Dendritic cell treated with granulocyte-macrophage colony-stimulating factor and Interleukin-4, amounts not matched to agents 40 ng/mL and 50 ng/mL, for 4 days (primary cell): ENCODE results near the gene PHTF1.
A peak's percentile ranks its signal among the peaks of the same experiment; 100 is the strongest.

Source experiments
- H3K27ac Mint-ChIP-seq: one replicate; pipeline ENCODE4 v1.8.0; 2022; ENCODE audit warnings: mild to moderate bottlenecking, mixed read lengths
- H3K27me3 Mint-ChIP-seq: one replicate; pipeline ENCODE4 v1.8.0; 2022; ENCODE audit warnings: mild to moderate bottlenecking, mixed read lengths
- H3K36me3 Mint-ChIP-seq: one replicate; pipeline ENCODE4 v1.8.0; 2022; ENCODE audit warnings: low read depth, mixed read lengths
- H3K4me1 Mint-ChIP-seq: one replicate; pipeline ENCODE4 v1.8.0; 2022; ENCODE audit warnings: low read depth, mixed read lengths
- H3K4me3 Mint-ChIP-seq: one replicate; pipeline ENCODE4 v1.8.0; 2022; ENCODE audit warnings: mild to moderate bottlenecking, moderate library complexity, mixed read lengths
- H3K9me3 Mint-ChIP-seq: one replicate; pipeline ENCODE4 v1.8.0; 2022; ENCODE audit warnings: mixed read lengths
- intact Hi-C: fragments of 100-400 bp; cut with micrococcal nuclease; formaldehyde crosslinking; loops from one replicate; pipeline ENCODE4 v1.15.0; 2022

Gene PHTF1

DNA sequence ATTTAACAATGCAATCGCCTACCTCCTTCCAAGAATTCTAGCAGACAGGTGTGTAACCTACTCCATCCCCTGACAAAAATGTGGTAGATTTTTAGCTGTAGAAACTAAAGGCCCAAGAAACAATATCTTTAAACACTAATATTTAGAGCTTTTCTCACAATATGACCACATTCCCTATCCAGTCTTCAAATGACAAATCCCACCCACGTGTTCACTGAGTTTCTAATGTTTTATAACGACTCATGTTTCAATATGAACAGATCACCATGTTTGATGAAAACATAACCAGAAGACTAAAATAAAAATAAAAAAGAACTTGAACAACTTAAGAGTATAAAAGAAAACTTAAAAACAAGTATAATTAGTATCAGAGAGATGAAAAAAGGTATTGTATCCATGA lies 28.4 kb upstream of the PHTF1 start:
- Mint-ChIP-seq H3K27me3 (no peaks in the 10 kb centered on the region), H3K27ac (no peak overlapping the region), H3K9me3 (no peaks in the 10 kb centered on the region), H3K4me3 (no peak overlapping the region), H3K4me1 (peaks cover 54% of the 10 kb centered on the region), H3K36me3 (peaks cover 46% of the 10 kb centered on the region)
- intact Hi-C loops = no loop called here

DNA sequence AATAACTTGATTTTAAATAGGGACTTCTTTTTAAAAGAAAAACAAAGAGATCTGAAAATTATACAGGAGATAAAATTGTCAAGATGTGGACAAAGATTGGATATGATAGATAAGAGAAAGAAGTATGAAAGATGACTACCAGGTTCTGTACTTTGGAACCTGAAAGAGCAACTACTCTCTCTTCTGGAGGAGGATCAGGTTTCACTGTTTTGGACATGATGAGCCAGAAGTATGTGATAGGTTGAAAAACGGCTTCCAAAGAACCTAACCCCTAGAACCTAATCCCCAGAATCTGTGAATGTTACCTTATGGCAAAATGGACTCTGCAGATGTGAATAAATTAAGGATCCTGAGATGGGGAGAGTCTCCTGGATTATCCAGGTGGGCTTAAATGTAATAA lies 26.8 kb upstream of the PHTF1 start:
- intact Hi-C loops = no loop called here
- H3K27me3 Mint-ChIP-seq = no peaks in the 10 kb centered on the region
- peaks cover 40% of the 10 kb centered on the region for H3K4me1 Mint-ChIP-seq
- peaks cover 36% of the 10 kb centered on the region for H3K36me3 Mint-ChIP-seq
- no peak overlapping the region for H3K4me3 Mint-ChIP-seq
- H3K27ac Mint-ChIP-seq = peak overlapping the region; percentile 5
- H3K9me3 Mint-ChIP-seq = no peaks in the 10 kb centered on the region

DNA sequence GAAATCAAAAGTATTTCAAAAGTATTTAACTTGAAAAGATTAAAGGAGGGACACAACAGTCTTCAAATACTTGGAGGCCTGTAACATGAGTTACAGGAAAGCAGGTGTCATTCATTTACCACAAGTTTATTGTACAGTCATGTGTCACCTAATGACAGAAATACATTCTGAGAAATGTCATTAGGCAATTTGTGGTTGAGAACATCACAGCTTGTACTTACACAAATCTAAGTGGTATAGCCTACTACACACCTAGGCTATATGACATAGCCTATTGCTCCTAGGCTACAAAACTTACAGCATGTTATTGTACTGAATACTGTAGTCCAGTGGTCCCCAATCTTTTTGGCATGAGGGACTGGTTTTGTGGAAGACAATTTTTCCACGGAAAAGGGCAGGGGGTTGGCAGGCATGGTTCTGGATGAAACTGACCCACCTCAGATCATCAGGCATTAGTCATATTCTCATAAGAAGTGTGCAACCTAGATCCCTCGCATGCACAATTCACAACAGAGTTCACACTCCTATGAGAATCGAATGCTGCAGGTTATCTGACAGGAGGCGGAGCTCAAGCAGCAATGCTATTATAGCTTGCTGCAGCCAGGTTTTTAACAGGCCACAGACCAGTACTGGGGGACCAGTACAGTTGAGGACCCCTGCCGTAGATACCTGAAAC lies 25.0 kb upstream of the PHTF1 start:
- Mint-ChIP-seq H3K4me1 (peaks cover 27% of the 10 kb centered on the region), H3K27ac (no peak overlapping the region), H3K9me3 (no peaks in the 10 kb centered on the region), H3K36me3 (peaks cover 19% of the 10 kb centered on the region), H3K27me3 (no peaks in the 10 kb centered on the region), H3K4me3 (no peak overlapping the region)
- intact Hi-C loops = no loop called here

DNA sequence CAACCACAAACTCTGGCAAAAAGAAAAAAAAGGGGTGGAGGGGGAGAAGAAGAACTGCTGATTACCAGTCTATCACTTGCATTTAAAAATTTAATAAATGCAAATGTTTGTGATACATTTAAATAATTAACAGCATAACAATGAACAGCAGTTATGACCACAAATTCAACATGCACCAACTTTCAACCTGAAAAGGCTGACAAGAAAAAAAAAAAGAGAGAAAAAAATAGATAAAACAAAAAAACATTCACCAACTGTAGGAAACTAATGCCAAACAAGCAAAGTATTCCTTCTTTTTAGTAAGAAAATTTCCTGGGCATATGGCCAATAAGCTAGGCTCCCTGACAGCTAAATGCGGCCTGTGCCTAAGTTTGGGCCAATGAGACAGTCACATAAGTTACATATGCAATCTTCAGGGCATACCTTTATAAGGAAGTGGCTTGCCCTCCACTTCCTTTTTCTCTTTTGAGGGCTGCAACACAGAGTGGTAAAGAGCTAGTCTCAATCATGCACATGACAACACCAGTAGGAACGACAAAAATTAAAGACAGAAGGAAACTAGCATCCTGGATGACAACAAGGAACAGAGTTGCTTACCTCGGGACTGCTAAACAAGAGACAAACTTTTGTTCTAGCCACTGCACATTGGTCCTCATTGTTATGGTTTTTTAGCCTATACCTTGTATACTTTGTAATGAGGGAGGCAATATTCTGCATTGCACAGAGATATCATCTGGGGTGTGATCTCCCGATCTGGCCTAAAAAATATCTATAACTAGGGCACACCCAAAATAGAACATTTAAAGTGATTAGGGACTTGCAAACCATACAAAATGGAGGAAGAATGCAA lies 24.2 kb upstream of the PHTF1 start:
- H3K4me3 Mint-ChIP-seq = no peak overlapping the region
- H3K4me1 Mint-ChIP-seq = peaks cover 22% of the 10 kb centered on the region
- no peak overlapping the region for H3K27ac Mint-ChIP-seq
- no peaks in the 10 kb centered on the region for H3K9me3 Mint-ChIP-seq
- H3K36me3 Mint-ChIP-seq = peaks cover 21% of the 10 kb centered on the region
- intact Hi-C loops = no loop called here
- H3K27me3 Mint-ChIP-seq = no peaks in the 10 kb centered on the region

DNA sequence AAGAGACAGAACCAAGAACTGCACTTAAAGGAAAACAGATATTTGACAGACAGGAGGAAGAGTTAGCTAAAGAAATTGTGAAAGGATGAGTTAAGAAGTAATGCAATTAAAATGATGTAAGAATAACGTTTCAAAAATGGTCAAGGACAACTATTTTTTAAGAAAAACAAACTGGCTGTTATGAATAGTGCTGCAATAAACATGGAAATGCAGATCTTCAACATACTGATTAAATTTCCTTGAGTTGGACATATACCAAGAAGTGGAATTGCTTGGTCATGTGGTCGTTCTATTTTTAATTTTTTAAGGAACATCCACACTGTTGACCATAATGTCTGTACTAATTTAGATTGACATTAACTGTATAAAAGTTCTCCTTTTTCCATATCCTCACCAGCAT lies 23.1 kb upstream of the PHTF1 start:
- H3K27me3 Mint-ChIP-seq = no peaks in the 10 kb centered on the region
- no peak overlapping the region for H3K27ac Mint-ChIP-seq

DNA sequence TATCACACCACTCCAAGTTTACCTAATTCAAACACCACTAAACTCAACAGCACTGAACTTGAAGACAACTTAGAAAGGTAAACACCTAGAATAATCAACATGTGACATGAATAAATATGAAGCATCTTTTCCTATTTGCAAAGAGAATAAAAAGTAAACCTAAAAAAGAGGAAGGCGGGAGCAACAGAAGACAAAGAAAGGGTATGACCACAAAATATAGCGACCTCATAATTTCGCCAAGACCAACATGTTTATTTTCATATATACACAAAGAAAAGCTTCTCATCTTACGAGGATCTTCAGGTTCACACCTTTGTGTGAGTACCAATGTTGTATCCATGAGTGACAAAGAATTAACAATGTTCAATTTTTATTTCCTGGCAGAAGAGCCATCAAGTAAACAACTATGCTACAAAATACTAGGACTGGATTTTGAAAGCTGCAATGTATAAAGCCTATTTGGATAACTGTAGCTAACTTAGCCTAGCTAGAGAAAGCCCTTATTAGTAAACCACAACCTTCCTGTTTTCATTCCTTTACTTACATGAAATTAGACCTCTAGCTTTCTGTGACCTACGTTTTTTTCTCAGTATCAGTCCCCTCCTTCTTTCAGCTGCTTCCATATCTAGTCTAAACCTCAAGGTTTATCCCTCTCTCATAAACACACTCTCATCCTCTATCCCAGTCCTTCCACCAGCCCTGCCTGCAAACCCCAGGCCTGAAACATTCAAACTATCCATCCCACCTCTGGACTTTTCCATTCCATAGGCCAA lies 21.3 kb upstream of the PHTF1 start:
- Mint-ChIP-seq H3K9me3 (no peaks in the 10 kb centered on the region), H3K36me3 (peaks cover 22% of the 10 kb centered on the region), H3K4me1 (peaks cover 10% of the 10 kb centered on the region), H3K4me3 (no peak overlapping the region), H3K27ac (no peak overlapping the region), H3K27me3 (no peaks in the 10 kb centered on the region)
- intact Hi-C loops = loop anchor here (2.0 kb wide), 1 partner anchor 14 kb away; no protein-coding TSS in a partner anchor

More for the DNA sequence above, 23.1 kb upstream of the PHTF1 start:
- H3K36me3 Mint-ChIP-seq = peaks cover 18% of the 10 kb centered on the region
- H3K9me3 Mint-ChIP-seq = no peaks in the 10 kb centered on the region
- peaks cover 18% of the 10 kb centered on the region for H3K4me1 Mint-ChIP-seq
- intact Hi-C loops = no loop called here
- H3K4me3 Mint-ChIP-seq = no peak overlapping the region

DNA sequence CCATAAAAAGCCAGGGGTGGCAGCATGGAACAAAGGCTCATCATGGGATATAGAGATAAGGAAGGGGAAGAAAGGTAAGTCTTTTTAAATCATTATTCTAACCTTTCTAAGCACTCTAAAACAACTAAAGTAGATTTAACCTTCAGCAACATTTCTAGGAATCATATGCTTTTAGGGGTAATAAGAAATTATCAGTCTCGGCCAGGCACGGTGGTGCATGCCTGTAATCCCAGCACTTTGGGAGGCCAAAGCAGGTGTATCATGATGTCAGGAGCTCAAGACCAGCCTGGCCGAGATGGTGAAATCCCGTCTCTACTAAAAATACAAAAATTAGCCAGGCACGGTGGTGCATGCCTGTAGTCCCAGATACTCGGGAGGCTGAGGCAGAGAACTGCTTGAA lies 20.3 kb upstream of the PHTF1 start:
- Mint-ChIP-seq H3K4me1 (peaks cover 8% of the 10 kb centered on the region), H3K9me3 (no peaks in the 10 kb centered on the region), H3K4me3 (no peak overlapping the region), H3K27ac (no peak overlapping the region), H3K36me3 (peaks cover 31% of the 10 kb centered on the region), H3K27me3 (no peaks in the 10 kb centered on the region)
- intact Hi-C loops = no loop called here

DNA sequence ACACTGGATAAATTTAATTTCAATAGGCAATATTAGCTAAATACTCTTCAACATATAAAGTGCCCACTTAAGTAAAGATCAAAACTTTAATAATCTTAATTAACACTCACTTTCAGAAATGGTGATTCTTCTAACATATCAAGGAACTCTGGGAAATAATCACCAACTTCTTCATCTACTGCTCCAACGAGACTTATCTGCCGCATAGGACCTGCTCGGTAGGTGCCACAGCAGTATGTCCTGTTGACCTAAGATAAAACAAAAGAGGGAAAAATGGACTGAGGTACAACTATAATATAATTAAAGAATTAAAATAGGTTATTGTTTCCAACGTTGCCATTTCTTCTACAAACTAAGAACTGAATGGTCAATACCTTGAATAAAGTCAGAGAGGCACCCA lies 18.3 kb upstream of the PHTF1 start:
- intact Hi-C loops = no loop called here

DNA sequence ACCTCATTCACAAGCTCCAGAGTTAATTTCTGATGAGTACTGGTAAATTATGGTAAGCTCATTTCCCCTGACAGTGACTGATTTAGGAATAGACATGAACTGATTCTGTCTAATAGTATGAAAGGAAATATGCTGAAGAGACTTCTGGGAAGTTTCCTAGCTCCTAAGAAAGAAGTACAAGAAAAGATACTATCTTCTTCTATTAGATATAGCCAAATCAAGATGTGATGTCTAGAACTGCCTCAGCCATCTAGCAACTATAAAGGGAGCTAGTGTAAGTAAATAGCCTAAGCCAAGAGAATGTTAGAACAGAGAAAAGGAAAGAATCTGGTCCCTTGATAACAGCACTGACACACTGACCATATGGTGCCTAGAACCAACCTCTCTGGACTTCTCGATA lies 10.7 kb upstream of the PHTF1 start:
- H3K4me3 Mint-ChIP-seq = no peak overlapping the region
- peaks cover 7% of the 10 kb centered on the region for H3K4me1 Mint-ChIP-seq
- H3K36me3 Mint-ChIP-seq = peaks cover 83% of the 10 kb centered on the region
- intact Hi-C loops = no loop called here
- no peaks in the 10 kb centered on the region for H3K9me3 Mint-ChIP-seq
- H3K27me3 Mint-ChIP-seq = no peaks in the 10 kb centered on the region
- no peak overlapping the region for H3K27ac Mint-ChIP-seq

More for the DNA sequence above, 18.3 kb upstream of the PHTF1 start:
- H3K4me1 Mint-ChIP-seq = peaks cover 5% of the 10 kb centered on the region
- H3K27ac Mint-ChIP-seq = no peak overlapping the region
- no peaks in the 10 kb centered on the region for H3K27me3 Mint-ChIP-seq
- no peaks in the 10 kb centered on the region for H3K9me3 Mint-ChIP-seq
- peaks cover 51% of the 10 kb centered on the region for H3K36me3 Mint-ChIP-seq
- H3K4me3 Mint-ChIP-seq = no peak overlapping the region

DNA sequence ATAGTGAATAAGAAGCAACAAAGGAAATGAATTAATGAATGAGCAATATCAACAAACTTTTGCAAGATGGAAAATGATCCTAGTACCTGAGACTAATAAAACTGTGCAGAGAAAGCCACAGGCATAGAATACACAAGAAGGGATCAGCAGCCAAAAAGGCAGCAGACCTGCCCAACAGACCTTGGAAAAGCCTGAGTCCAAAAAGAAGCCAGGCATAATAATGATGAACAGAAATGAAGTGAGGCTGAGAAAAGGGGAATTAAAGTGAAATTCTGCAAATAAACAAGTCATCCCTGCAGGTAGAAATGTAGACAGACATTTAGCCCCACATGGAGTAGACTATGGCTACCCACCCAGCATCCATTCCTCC lies 10.3 kb upstream of the PHTF1 start:
- peaks cover 78% of the 10 kb centered on the region for H3K36me3 Mint-ChIP-seq

DNA sequence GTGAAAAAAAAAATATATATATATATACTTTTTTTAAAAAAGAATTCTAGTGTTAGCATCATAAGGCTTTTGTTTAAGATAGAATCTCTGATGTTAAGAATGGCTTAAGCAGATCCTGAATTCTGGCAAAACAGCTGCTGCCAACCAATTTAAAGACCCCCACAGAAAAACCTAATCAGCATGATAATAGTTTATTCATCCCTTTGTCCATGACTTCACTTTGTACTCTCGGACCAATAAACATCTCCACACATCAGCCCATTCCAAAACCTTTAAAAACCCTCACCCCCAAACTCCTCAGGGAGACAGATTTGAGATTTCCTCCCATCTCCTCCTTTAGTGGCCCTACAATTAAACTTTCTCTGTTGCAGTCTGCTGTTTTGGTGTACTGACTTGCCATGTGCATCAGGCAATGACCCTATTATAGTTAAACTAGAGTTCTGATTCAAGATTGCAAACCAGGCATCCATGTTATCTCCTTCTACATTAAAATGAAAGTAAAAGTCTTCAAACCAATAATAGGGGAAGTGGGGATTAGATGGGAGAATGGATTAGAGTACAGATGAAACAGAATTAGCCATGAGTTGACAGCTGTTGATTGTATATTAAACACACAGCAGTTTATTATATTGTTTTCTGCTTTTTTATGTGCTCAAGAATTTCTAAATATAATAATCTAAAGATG lies 9.8 kb upstream of the PHTF1 start:
- intact Hi-C loops = no loop called here
- Mint-ChIP-seq H3K36me3 (peaks cover 76% of the 10 kb centered on the region), H3K27ac (peak overlapping the region; percentile 13), H3K27me3 (no peaks in the 10 kb centered on the region), H3K9me3 (no peaks in the 10 kb centered on the region), H3K4me1 (peaks cover 7% of the 10 kb centered on the region), H3K4me3 (no peak overlapping the region)

More for the DNA sequence above, 10.3 kb upstream of the PHTF1 start:
- H3K4me1 Mint-ChIP-seq = peaks cover 7% of the 10 kb centered on the region
- no peak overlapping the region for H3K27ac Mint-ChIP-seq
- H3K27me3 Mint-ChIP-seq = no peaks in the 10 kb centered on the region
- intact Hi-C loops = no loop called here
- no peaks in the 10 kb centered on the region for H3K9me3 Mint-ChIP-seq
- H3K4me3 Mint-ChIP-seq = no peak overlapping the region

DNA sequence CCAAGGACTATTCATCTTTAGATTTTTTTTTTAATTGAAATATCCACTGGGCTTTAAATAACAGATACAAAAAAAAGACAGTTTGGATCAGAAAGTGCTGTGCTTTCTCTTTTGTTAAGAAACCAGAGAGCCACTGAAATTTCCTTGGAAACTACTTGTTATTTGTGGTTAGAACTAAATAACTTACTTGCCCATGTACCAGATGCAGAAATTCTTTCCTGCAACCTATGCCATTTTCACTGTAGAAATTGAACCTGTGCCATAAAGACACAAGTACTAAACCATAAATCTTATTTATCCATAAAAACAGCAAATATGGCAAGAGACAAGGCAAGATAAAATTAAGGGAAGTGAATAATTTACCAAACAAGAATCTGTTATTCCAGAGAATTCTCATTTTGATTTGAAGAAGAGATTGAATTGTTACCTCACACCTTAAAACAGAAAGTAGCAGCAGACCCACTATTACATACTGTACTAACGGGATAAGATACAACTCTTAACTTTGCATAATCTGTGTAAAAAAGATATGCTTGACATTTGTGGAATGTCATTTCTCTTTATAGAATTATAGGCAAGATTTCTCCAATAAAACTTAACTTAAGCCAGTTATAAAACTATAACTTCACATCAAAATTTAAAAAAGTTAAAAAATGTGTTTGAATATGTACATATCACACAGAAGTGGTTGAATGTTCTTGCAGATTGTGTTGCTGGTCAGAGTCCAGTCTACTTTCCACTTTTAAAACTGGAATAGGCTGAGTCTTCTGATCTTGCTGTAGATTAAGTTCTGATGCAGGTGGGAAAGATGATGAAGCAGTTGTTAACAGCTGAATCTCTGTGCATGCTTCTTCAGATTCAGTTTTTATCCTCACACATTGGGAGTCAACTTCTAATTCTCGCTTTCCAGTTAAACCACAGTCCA lies 6.3 kb upstream of the PHTF1 start:
- peaks cover 59% of the 10 kb centered on the region for H3K36me3 Mint-ChIP-seq
- no peak overlapping the region for H3K27ac Mint-ChIP-seq
- peaks cover 7% of the 10 kb centered on the region for H3K4me1 Mint-ChIP-seq
- H3K9me3 Mint-ChIP-seq = no peaks in the 10 kb centered on the region
- no peak overlapping the region for H3K4me3 Mint-ChIP-seq
- intact Hi-C loops = no loop called here
- H3K27me3 Mint-ChIP-seq = no peaks in the 10 kb centered on the region

DNA sequence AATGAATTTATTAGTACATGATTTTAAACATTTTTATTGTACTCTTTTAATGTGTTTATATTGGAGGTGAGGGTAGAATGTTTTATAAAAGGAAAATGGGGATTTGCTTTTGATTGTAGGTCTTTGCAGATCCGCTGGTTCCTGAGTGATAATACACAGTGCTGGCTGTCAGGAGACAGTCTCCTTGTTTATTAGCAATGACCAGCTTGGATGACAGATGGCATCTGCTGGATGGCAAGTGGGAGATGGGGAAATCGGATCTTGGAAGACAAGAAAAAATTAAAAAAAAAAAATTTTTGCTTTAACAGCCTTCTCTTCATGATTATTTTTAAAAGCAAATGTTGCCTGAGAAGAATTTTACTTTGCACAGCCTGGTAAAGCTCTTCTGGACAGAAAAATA lies 4.4 kb upstream of the PHTF1 start:
- intact Hi-C loops = no loop called here
- peaks cover 58% of the 10 kb centered on the region for H3K36me3 Mint-ChIP-seq

More for the DNA sequence above, 4.4 kb upstream of the PHTF1 start:
- Mint-ChIP-seq H3K4me1 (peaks cover 8% of the 10 kb centered on the region), H3K27ac (no peak overlapping the region), H3K4me3 (no peak overlapping the region), H3K27me3 (no peaks in the 10 kb centered on the region), H3K9me3 (no peaks in the 10 kb centered on the region)
